WTC11 (cell line): ENCODE measurements around the gene ZXDA. TPM values are rescaled to one million over a fixed set of nuclear protein-coding genes. Genes with fewer than 3 reads are reported as not detected.
"Not testable (repeated sequence)": the region's sequence is repeated elsewhere in the genome, so short reads cannot be mapped to it uniquely, and the experiment has no call there.

Experiments
- ATAC-seq: fragments of 200-7000 bp; cut with Tn5 transposase; 2 replicates; pipeline ENCODE4 v1.10.0; 2021; ENCODE audit warnings: mild to moderate bottlenecking, moderate library complexity
- CTCF ChIA-PET: fragments of 300-600 bp; sonication (Branson Sonifier 250); formaldehyde crosslinking; loops from one replicate; lab custom pipeline; 2021; ENCODE audit warnings: antibody characterized with exemption; lab: Charles Lee
- POLR2A ChIA-PET: fragments of 350-600 bp; sonication (Branson Sonifier 250); formaldehyde crosslinking; loops from one replicate; lab custom pipeline; 2021; ENCODE audit warnings: antibody characterized with exemption; lab: Charles Lee
- DNase-seq: peaks from one replicate; pipeline ENCODE4 v3.0.0; 2021; ENCODE audit warnings: low spot score
- H3K27ac Mint-ChIP-seq: 2 replicates; pipeline ENCODE4 v1.8.0; 2021; ENCODE audit warnings: mixed read lengths
- H3K27me3 Mint-ChIP-seq: 2 replicates; pipeline ENCODE4 v1.8.0; 2021; ENCODE audit warnings: low read depth, mild to moderate bottlenecking, moderate library complexity, mixed read lengths
- H3K36me3 Mint-ChIP-seq: 2 replicates; pipeline ENCODE4 v1.8.0; 2021; ENCODE audit warnings: mixed read lengths
- H3K4me1 Mint-ChIP-seq: 2 replicates; pipeline ENCODE4 v1.8.0; 2022; ENCODE audit warnings: mixed read lengths
- H3K4me3 Mint-ChIP-seq: 2 replicates; pipeline ENCODE4 v1.8.0; 2021; ENCODE audit warnings: mild to moderate bottlenecking, moderate library complexity, mixed read lengths
- H3K9me3 Mint-ChIP-seq: 2 replicates; pipeline ENCODE4 v1.8.0; 2021; ENCODE audit warnings: mixed read lengths
- ATF3 ChIP-seq: sonication (generic); formaldehyde crosslinking; conservative IDR thresholded peaks from 2 replicates; pipeline ENCODE4 v1.8.1; 2022; ENCODE audit warnings: mild to moderate bottlenecking, missing genetic modification reagents
- EMX1 ChIP-seq: fragments of 250-450 bp; sonication (Bioruptor Pico); IDR thresholded peaks from 2 replicates; pipeline ENCODE4 v1.8.0; 2021; ENCODE audit warnings: mild to moderate bottlenecking
- ERG ChIP-seq: fragments of 250-450 bp; sonication (Bioruptor Pico); IDR thresholded peaks from 2 replicates; pipeline ENCODE4 v1.8.0; 2021; ENCODE audit warnings: mild to moderate bottlenecking
- FOXJ3 ChIP-seq: sonication (generic); formaldehyde crosslinking; IDR thresholded peaks from 2 replicates; pipeline ENCODE4 v1.9.0; 2021; ENCODE audit warnings: missing genetic modification reagents, mild to moderate bottlenecking, borderline replicate concordance
- HMGA2 ChIP-seq: fragments of 250-450 bp; sonication (Bioruptor Pico); IDR thresholded peaks from 2 replicates; pipeline ENCODE4 v1.4.0; 2021; ENCODE audit warnings: mild to moderate bottlenecking, moderate library complexity
- JAZF1 ChIP-seq: fragments of 250-450 bp; sonication (Bioruptor Pico); IDR thresholded peaks from 2 replicates; pipeline ENCODE4 v1.9.0; 2021; ENCODE audit warnings: moderate library complexity, mild to moderate bottlenecking, inconsistent platforms
- MLX ChIP-seq: sonication (generic); formaldehyde crosslinking; IDR thresholded peaks from 2 replicates; pipeline ENCODE4 v1.8.1; 2023; ENCODE audit warnings: mild to moderate bottlenecking, missing genetic modification reagents, moderate library complexity
- MXD4 ChIP-seq: fragments of 250-450 bp; sonication (Bioruptor Pico); IDR thresholded peaks from 2 replicates; pipeline ENCODE4 v1.8.0; 2021; ENCODE audit warnings: mild to moderate bottlenecking, moderate library complexity, borderline replicate concordance
- OVOL2 ChIP-seq: fragments of 250-450 bp; sonication (Bioruptor Pico); IDR thresholded peaks from 2 replicates; pipeline ENCODE4 v1.9.0; 2021; ENCODE audit warnings: mild to moderate bottlenecking, borderline replicate concordance
- SOX15 ChIP-seq: fragments of 250-450 bp; sonication (Bioruptor Pico); IDR thresholded peaks from 2 replicates; pipeline ENCODE4 v1.9.0; 2021; ENCODE audit warnings: mild to moderate bottlenecking
- STAT6 ChIP-seq: sonication (generic); formaldehyde crosslinking; conservative IDR thresholded peaks from 2 replicates; pipeline ENCODE4 v1.8.1; 2023; ENCODE audit warnings: mild to moderate bottlenecking, low read depth, missing genetic modification reagents, moderate library complexity
- TCF7 ChIP-seq: sonication (generic); formaldehyde crosslinking; IDR thresholded peaks from 2 replicates; pipeline ENCODE4 v1.8.0; 2022; ENCODE audit warnings: mild to moderate bottlenecking, low read depth, missing genetic modification reagents, moderate library complexity
- TEAD4 ChIP-seq: sonication (generic); formaldehyde crosslinking; IDR thresholded peaks from 2 replicates; pipeline ENCODE4 v1.8.0; 2022; ENCODE audit warnings: mild to moderate bottlenecking, missing genetic modification reagents
- ZNF263 ChIP-seq: sonication (generic); formaldehyde crosslinking; IDR thresholded peaks from 2 replicates; pipeline ENCODE4 v1.8.1; 2022; ENCODE audit warnings: low read depth, mild to moderate bottlenecking, moderate library complexity, missing genetic modification reagents
- ZNF416 ChIP-seq: fragments of 250-450 bp; sonication (Bioruptor Pico); IDR thresholded peaks from 2 replicates; pipeline ENCODE4 v1.9.0; 2021; ENCODE audit warnings: mild to moderate bottlenecking, inconsistent platforms
- ZNF423 ChIP-seq: fragments of 250-450 bp; sonication (Bioruptor Pico); IDR thresholded peaks from 2 replicates; pipeline ENCODE4 v2.1.2; 2022; ENCODE audit warnings: mild to moderate bottlenecking, moderate library complexity
- ZSCAN18 ChIP-seq: fragments of 250-450 bp; sonication (Bioruptor Pico); IDR thresholded peaks from 2 replicates; pipeline ENCODE4 v2.1.2; 2022; ENCODE audit warnings: mild to moderate bottlenecking, moderate library complexity
- total RNA-seq: library from RNA; stranded (reverse); gene quantifications from 3 replicates; pipeline ENCODE4 v1.2.3, GENCODE V29; 2021

ZXDA gene
- total RNA-seq, 1 experiment from 2014 or later: 3.2 TPM

GRCh38 chrX:57915680-57916079 lies 5.4 kb upstream of the ZXDA start (continued):
- TF ChIP-seq ZNF263 (CRISPR knock-in tag) (no peak), ATF3 (CRISPR knock-in tag) (no peak)

GRCh38 chrX:57909595-57910286 lies 517 bp downstream of the ZXDA start:
- H3K9me3 Mint-ChIP-seq, H3K27me3 Mint-ChIP-seq, POLR2A ChIA-PET, H3K36me3 Mint-ChIP-seq, CTCF ChIA-PET, H3K27ac Mint-ChIP-seq: not testable (repeated sequence)
- ATAC-seq (peak; percentile 84), DNase-seq (peak; percentile 20)
- Mint-ChIP-seq H3K4me3 (peak overlapping the region; percentile 57), H3K4me1 (peaks cover 32% of the 10 kb centered on the region)

GRCh38 chrX:57908972-57909594 lies 1.2 kb downstream of the ZXDA start:
- H3K9me3 Mint-ChIP-seq, H3K27ac Mint-ChIP-seq, CTCF ChIA-PET, H3K27me3 Mint-ChIP-seq, DNase-seq, H3K36me3 Mint-ChIP-seq, POLR2A ChIA-PET: not testable (repeated sequence)
- peaks cover 32% of the 10 kb centered on the region for H3K4me1 Mint-ChIP-seq
- ATAC-seq: peak; percentile 50
- H3K4me3 Mint-ChIP-seq: peak overlapping the region; percentile 57

GRCh38 chrX:57906790-57907189 lies 3.5 kb downstream of the ZXDA start:
- CTCF ChIA-PET: no interaction called here
- H3K9me3 Mint-ChIP-seq: no peaks in the 10 kb centered on the region
- no peak for DNase-seq

More at GRCh38 chrX:57906790-57907189, 3.5 kb downstream of the ZXDA start:
- H3K36me3 Mint-ChIP-seq: no peaks in the 10 kb centered on the region
- H3K4me1 Mint-ChIP-seq: peaks cover 32% of the 10 kb centered on the region
- POLR2A ChIA-PET: no interaction called here
- peak overlapping the region; percentile 43 for H3K4me3 Mint-ChIP-seq
- no peak for ATAC-seq
- no peak overlapping the region for H3K27ac Mint-ChIP-seq
- H3K27me3 Mint-ChIP-seq: no peaks in the 10 kb centered on the region
- no peak for TF ChIP-seq ZNF423
- no peak for TF ChIP-seq SOX15 (CRISPR knock-in tag)
- TF ChIP-seq MLX (CRISPR knock-in tag): no peak
- no peak for TF ChIP-seq STAT6 (CRISPR knock-in tag)
- TF ChIP-seq ZSCAN18 (CRISPR knock-in tag): no peak
- TF ChIP-seq OVOL2 (CRISPR knock-in tag): no peak
- TF ChIP-seq EMX1: no peak
- TF ChIP-seq TEAD4 (CRISPR knock-in tag): no peak
- no peak for TF ChIP-seq HMGA2 (CRISPR knock-in tag)
- TF ChIP-seq ZNF416 (CRISPR knock-in tag): no peak
- TF ChIP-seq MXD4 (CRISPR knock-in tag): no peak
- no peak for TF ChIP-seq FOXJ3 (CRISPR knock-in tag)
- no peak for TF ChIP-seq TCF7 (CRISPR knock-in tag)
- no peak for TF ChIP-seq ERG
- TF ChIP-seq JAZF1: no peak
